GM18517 (cell line): ENCODE data around the gene NLRC3.

Source experiments
- ATAC-seq: cut with Tn5 transposase; IDR thresholded peaks from one replicate; pipeline ENCODE4 v1.9.1; 2021; ENCODE audit warnings: mild to moderate bottlenecking, moderate library complexity; ENCODE audit not compliant: unreplicated experiment

NLRC3 gene

GRCh38 chr16:3581392-3581791 lies 4.2 kb upstream of the NLRC3 start:
- no peak for ATAC-seq

- ATAC-seq = no peak
Observed at GRCh38 chr16:3580686-3581085, 3.5 kb upstream of the NLRC3 start.

- ATAC-seq = no peak
Observed at GRCh38 chr16:3580251-3580651, 3.0 kb upstream of the NLRC3 start.

GRCh38 chr16:3579776-3580175 lies 2.6 kb upstream of the NLRC3 start:
- no peak for ATAC-seq

- peak; percentile 50 for ATAC-seq
Observed at GRCh38 chr16:3578610-3579551, 1.7 kb upstream of the NLRC3 start.

- no peak for ATAC-seq
Observed at GRCh38 chr16:3578121-3578520, 918 bp upstream of the NLRC3 start.

GRCh38 chr16:3576211-3576610 lies 992 bp downstream of the NLRC3 start:
- no peak for ATAC-seq

- no peak for ATAC-seq
Observed at GRCh38 chr16:3575491-3575890, 1.7 kb downstream of the NLRC3 start.

GRCh38 chr16:3574195-3574594 lies 3.0 kb downstream of the NLRC3 start:
- no peak for ATAC-seq

- ATAC-seq = no peak
Observed at GRCh38 chr16:3573146-3573815, 3.9 kb downstream of the NLRC3 start.

GRCh38 chr16:3570420-3571062 lies 6.7 kb downstream of the NLRC3 start:
- no peak for ATAC-seq

- ATAC-seq = no peak
Observed at GRCh38 chr16:3569851-3570250, 7.4 kb downstream of the NLRC3 start.

- no peak for ATAC-seq
Observed at GRCh38 chr16:3566990-3567389, 10.2 kb downstream of the NLRC3 start.

GRCh38 chr16:3564889-3565141 lies 12.4 kb downstream of the NLRC3 start:
- ATAC-seq = no peak

- no peak for ATAC-seq
Observed at GRCh38 chr16:3564130-3564888, 12.9 kb downstream of the NLRC3 start.

GRCh38 chr16:3562914-3563480 lies 14.2 kb downstream of the NLRC3 start:
- no peak for ATAC-seq

- ATAC-seq = no peak
Observed at GRCh38 chr16:3561626-3562025, 15.6 kb downstream of the NLRC3 start.

GRCh38 chr16:3554351-3554928 lies 22.8 kb downstream of the NLRC3 start:
- ATAC-seq = no peak

GRCh38 chr16:3553138-3553923 lies 23.9 kb downstream of the NLRC3 start:
- no peak for ATAC-seq
